ENCODE measurements around the gene URAD.
"Not testable (repeated sequence)": the region's sequence is repeated elsewhere in the genome, so short reads cannot be mapped to it uniquely, and the experiment has no call there.

Gene URAD

DNA sequence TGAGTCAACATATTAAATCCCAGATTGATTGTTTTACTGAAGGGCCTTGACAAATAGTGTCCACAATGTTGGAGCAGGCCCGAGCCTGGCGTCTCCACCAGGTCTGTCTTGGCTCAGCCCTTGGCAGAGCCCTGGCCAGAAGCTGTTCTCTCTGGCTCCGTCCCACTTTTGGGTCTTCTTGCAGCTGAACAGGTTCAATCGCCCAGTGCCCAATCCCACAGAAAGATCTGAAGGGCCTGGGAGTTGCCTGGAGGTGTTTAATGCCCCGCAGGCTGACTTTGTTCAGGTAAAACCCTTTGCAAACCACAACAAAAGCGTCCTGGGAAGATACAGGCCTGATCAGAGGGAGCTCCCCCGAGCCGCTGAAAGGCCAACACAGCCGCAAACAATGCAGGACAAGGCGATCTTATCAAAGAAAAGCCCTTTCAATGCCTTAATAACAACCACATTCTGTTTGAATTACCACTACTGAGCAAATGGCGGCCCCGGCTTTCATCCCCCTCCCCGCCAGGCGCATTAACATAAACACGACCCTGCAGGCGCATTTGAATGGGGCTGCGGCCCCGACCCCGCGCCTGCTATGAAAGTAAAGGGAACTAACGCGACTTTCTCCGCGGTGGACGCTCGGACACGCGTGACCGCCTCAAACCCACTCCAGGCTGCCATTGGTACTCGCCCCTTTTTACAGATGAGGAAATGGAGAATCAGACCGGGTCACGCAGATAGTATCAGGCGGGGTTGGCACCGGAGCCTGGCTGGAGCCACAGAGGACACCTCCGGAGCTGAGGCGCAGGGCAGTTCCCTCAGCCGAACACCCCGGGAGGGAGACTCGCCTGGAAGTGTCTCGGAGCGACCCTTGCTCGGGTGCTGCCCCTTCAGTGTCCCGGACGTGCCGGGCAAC, 22.5 kb downstream of the URAD start:
- DNase-seq (ENCODE audit: low read depth), result no peak
- TF ChIP-seq CTCF (conservative IDR thresholded peaks at IDR 0.05; ENCODE audit: low read length), result no peak
- H3K4me3 ChIP-seq (ENCODE audit: low read length), result no peak overlapping the region

DNA sequence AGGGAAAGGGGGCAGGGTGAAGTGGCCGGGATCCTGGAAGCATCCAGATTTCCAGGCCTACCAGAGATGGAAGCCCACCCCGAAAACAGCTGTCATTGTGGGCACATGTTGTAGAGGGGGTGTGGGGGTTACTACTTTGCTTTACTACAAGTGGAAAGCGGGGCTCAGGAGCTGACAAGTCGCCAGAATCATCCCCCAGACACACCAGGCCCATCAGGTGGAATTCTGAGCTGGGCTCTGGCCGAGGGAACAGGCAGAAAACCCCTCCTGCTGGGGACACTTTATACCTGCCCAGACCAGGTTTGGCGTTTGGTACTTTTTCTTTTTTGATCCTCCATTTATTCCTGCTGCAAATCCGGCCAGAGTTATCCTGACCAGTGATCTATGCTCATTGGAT, 23.2 kb downstream of the URAD start:
- no peak for TF ChIP-seq CTCF (conservative IDR thresholded peaks at IDR 0.05; ENCODE audit: low read length)
- no peak for DNase-seq (ENCODE audit: low read depth)
- no peak overlapping the region for H3K4me3 ChIP-seq (ENCODE audit: low read length)

DNA sequence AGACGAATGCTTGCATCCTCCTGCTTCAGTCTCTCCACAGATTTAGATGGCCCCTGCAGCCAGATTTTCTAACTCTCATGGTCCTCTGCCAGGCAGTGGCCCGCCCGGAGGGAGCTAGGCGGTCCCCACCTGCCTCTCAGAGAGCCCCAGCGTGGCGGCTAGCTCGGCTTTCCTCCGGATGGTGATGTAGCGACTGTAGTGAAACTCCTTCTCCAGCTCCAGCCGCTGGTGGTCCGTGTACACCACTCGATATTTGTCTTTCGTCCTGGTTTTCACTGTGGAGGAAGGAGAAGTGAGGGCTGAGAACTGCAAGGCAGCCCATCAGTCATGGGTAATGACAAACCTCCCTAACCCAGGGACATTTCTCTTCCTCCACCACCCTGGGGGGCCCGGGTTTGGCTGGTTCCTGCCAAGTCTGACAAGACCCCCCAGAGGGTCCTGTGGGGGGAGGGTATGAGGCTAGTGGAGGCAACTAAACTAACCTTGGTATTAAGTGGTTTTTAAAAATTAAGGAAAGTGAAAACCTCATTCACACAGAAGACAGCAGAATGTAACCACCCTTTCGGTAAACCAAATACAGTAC, 23.7 kb downstream of the URAD start:
- TF ChIP-seq CTCF (conservative IDR thresholded peaks at IDR 0.05; ENCODE audit: low read length), result no peak
- no peak overlapping the region for H3K4me3 ChIP-seq (ENCODE audit: low read length)
- no peak for DNase-seq (ENCODE audit: low read depth)

GRCh38 chr13:27964206-27964605, 24.3 kb downstream of the URAD start:
- H3K4me3 ChIP-seq (ENCODE audit: low read length); DNase-seq (ENCODE audit: low read depth): not testable (repeated sequence)

GRCh38 chr13:27963491-27963890, 25.0 kb downstream of the URAD start:
- DNase-seq (ENCODE audit: low read depth), result no peak
- H3K4me3 ChIP-seq (ENCODE audit: low read length), result no peak overlapping the region
- TF ChIP-seq CTCF (conservative IDR thresholded peaks at IDR 0.05; ENCODE audit: low read length), result no peak

DNA sequence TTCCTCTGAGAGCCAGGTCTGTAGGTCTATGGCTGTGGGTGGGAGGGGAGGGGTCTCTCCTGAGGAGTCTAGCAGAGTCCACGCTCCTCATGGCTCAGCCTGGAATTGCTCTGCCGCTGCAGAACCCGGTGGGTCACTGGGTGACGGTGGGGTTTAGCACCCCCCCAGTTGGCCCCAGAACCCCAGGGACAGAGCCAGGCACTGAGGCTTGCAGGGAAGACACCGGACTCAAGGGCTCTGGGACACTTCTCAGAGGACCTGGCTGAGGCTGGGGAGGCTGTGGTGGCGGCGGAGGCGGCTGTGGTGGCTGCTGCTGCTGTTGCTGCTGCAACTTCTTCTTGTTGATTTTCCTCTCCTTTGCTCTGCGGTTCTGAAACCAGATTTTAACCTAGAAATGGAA, 25.5 kb downstream of the URAD start:
- TF ChIP-seq CTCF (conservative IDR thresholded peaks at IDR 0.05; ENCODE audit: low read length), result no peak
- DNase-seq (ENCODE audit: low read depth), result no peak
- H3K4me3 ChIP-seq (ENCODE audit: low read length), result no peak overlapping the region

DNA sequence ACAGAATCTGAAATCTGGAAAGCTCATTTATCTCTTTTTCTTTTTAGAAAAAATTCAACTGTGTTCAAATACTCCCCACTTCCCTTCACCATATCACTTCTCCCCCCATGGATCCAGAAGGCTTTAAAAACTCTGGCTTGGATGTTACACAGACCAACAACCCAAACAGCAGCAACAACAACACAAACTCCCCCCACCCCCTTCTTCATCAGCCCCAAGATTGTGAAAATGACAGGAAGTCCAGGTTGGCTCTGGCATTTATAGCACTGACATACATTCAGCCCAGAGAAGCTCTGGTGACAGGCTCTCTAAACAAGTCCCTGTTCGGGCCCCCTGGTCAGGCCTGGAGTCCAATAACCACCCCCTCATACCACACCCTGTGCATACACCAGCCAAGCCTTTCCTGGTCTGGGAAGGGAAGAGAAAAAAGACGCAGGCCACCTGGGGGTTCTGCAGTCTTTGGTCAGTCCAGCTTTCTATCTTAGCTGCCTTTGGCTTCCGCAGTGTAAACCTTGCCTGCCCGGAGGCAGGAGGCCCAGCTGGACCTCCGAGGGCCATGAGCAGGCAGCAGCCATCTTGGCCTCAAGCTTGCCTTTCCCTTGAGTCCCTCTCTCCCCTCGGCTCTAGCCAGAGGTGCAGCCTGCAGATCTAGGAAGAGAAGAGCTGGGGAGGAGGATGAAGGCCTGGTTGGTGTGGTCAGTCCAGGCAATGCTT, 26.2 kb downstream of the URAD start:
- no peak for TF ChIP-seq CTCF (conservative IDR thresholded peaks at IDR 0.05; ENCODE audit: low read length)
- no peak overlapping the region for H3K4me3 ChIP-seq (ENCODE audit: low read length)
- DNase-seq (ENCODE audit: low read depth), result no peak
